Testis (tissue), 3 donors: Measurements from ENCODE around the gene NBEA. TPM values are rescaled to one million over a fixed set of nuclear protein-coding genes. Genes with fewer than 3 reads are reported as not detected.
"Not testable (repeated sequence)": the region's sequence is repeated elsewhere in the genome, so short reads cannot be mapped to it uniquely, and the experiment has no call there.

Experiments
- DNase-seq: peaks from one replicate; pipeline ENCODE4 v3.0.0-alpha.2; 2019
- H3K27ac ChIP-seq, 2 donors: fragments of 200-600 bp; sonication (generic); one replicate each; pipeline ENCODE4 v1.5.1; 2019
- H3K27me3 ChIP-seq: fragments of 200-600 bp; sonication (generic); one replicate; pipeline ENCODE4 v1.5.1; 2019
- H3K36me3 ChIP-seq: fragments of 200-600 bp; sonication (generic); one replicate; pipeline ENCODE4 v1.5.1; 2017; ENCODE audit warnings: low read depth; ENCODE audit errors: missing control alignments
- H3K4me1 ChIP-seq: fragments of 200-600 bp; sonication (generic); one replicate; pipeline ENCODE4 v1.5.1; 2019
- H3K4me3 ChIP-seq, 2 donors: fragments of 200-600 bp; sonication (generic); one replicate each; pipeline ENCODE4 v1.5.1; 2017 to 2019
- H3K9me3 ChIP-seq: fragments of 200-600 bp; sonication (generic); one replicate; pipeline ENCODE4 v1.5.1; 2017
- POLR2A ChIP-seq: fragments of 450-650 bp; IDR thresholded peaks from one replicate; pipeline ENCODE4 v1.6.1; 2017; ENCODE audit warnings: antibody characterized with exemption, mild to moderate bottlenecking, moderate library complexity
- WGBS, 2 donors: methylation state at CpG; one replicate each; pipeline ENCODE4 v1.1.5; 2018; 5-methylcytosine and 5-hydroxymethylcytosine counted together
- intact Hi-C: fragments of 100-400 bp; cut with DNase I; formaldehyde crosslinking; loops from one replicate; pipeline ENCODE4 v1.15.1; 2023; ENCODE audit warnings: low total_unique reads
- polyA plus RNA-seq: library from polyadenylated mRNA; stranded (reverse); fragments of 350-450 nt; fragmentation: Illumina TruSeq; extraction: RNeasy Lipid Tissue Mini Kit (QIAGEN cat#74804); gene quantifications from one replicate; pipeline ENCODE4 v1.2.3, GENCODE V29; 2014; ENCODE audit warnings: low read depth, low replicate concordance; ENCODE audit not compliant: insufficient read depth
- total RNA-seq, 2 donors: library from RNA; depleted of rRNA; stranded (reverse); fragments of >200 nt; gene quantifications; one replicate each; pipeline ENCODE4 v1.2.3, GENCODE V29; 2016
- TF ChIP-seq, protein P1 (sequence below), 3 experiments: fragments of 450-650 bp in 2 of 3; fragments of 200-600 bp in 1 of 3; sonication (generic) in 1 of 3; IDR thresholded peaks; one replicate each; pipeline ENCODE4 v1.5.1; 2016 to 2019; ENCODE audit warnings: antibody characterized with exemption in 3 of 3, mild to moderate bottlenecking in 2 of 3, moderate library complexity in 1 of 3

Gene NBEA
- total and polyA plus RNA-seq, 3 donors from 2014 or later, result 8.6 to 22.2 (median 18.3) TPM

- Histone ChIP-seq H3K4me3 (no peak overlapping the region), H3K27ac (no peak overlapping the region), H3K9me3 (no peaks in the 10 kb centered on the region), H3K36me3 (no peaks in the 10 kb centered on the region), H3K4me1 (no peaks in the 10 kb centered on the region), H3K27me3 (no peaks in the 10 kb centered on the region)
- DNase-seq, result no peak
- intact Hi-C loops, result no loop called here
- WGBS, 2 donors, result 89 to 93% methylated on average over 1 of the region's 1 CpG
- no peak for TF ChIP-seq POLR2A
- TF ChIP-seq, protein P1, sequence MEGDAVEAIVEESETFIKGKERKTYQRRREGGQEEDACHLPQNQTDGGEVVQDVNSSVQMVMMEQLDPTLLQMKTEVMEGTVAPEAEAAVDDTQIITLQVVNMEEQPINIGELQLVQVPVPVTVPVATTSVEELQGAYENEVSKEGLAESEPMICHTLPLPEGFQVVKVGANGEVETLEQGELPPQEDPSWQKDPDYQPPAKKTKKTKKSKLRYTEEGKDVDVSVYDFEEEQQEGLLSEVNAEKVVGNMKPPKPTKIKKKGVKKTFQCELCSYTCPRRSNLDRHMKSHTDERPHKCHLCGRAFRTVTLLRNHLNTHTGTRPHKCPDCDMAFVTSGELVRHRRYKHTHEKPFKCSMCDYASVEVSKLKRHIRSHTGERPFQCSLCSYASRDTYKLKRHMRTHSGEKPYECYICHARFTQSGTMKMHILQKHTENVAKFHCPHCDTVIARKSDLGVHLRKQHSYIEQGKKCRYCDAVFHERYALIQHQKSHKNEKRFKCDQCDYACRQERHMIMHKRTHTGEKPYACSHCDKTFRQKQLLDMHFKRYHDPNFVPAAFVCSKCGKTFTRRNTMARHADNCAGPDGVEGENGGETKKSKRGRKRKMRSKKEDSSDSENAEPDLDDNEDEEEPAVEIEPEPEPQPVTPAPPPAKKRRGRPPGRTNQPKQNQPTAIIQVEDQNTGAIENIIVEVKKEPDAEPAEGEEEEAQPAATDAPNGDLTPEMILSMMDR (IDR thresholded peaks at IDR 0.05), result no peak
These were observed 48.5 kb downstream of the NBEA start for GRCh38 chr13:34990399-34991214.

DNA sequence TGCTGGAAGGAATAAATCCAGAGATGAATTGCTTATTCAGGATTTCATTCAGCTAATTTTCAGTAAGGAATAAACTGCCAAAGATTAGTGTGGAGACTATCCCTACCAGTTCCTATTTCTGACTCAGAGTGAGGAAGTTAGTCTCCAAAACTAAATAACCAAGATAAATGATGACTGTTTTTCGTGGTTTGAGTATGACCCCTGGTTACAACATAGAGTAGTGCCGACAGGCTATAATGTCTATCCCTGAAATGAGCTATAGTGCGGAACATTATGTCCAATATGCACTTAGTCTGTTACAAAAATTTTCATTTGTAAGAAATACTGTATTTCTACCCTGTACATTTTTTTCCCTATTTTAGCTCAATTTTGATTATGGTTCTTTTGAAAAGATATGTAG lies 51.4 kb downstream of the NBEA start:
- no peaks in the 10 kb centered on the region for H3K27me3 ChIP-seq
- no peak for TF ChIP-seq POLR2A
- TF ChIP-seq, protein P1 (IDR thresholded peaks at IDR 0.05), result no peak
- intact Hi-C loops, result no loop called here
- 87 to 90% methylated on average over 3 of the region's 3 CpGs for WGBS, 2 donors
- H3K9me3 ChIP-seq, result no peaks in the 10 kb centered on the region
- DNase-seq, result no peak
- no peaks in the 10 kb centered on the region for H3K4me1 ChIP-seq
- no peaks in the 10 kb centered on the region for H3K36me3 ChIP-seq
- no peak overlapping the region for H3K27ac ChIP-seq
- H3K4me3 ChIP-seq, result no peak overlapping the region

DNA sequence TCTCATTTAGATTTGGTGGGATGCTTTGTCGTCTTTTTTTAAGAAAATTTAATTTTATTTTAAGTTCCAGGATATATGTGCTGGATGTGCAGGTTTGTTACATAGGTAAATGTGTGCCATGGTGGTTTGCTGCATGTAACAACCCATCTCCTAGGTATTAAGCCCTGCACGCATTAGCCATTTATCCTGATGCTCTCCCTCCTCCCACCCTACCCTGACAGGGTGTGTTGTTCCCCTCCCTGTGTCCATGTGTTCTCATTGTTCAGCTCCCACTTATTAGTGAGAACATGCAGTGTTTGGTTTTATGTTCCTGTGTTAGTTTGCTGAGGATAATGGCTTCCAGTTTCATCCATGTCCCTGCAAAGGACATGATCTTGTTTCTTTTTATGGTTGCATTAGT lies 61.7 kb downstream of the NBEA start:
- H3K4me1 ChIP-seq, H3K9me3 ChIP-seq, H3K4me3 ChIP-seq, H3K27me3 ChIP-seq, H3K27ac ChIP-seq, H3K36me3 ChIP-seq, DNase-seq, intact Hi-C loops: not testable (repeated sequence)
- 91% methylated on average over 2 of the region's 2 CpGs for WGBS, 2 donors

DNA sequence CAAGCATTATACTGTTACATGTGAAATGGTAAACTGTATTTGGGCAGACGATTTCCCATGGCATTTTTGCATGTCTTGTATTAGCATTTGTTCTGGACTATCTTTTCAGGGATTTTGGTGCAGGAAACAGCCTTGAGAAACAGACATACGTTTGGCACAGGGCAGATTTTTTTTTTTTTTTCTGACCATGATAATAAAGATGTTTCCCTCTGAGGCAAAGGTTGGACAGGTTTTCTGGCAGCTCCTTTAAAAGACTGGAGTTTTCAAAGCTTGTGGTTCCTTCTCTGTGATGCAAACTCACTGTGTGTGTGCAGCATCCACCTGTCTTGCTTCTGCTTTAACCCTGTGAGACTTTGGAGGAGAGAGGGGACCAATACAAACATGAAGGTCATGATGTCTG lies 63.0 kb downstream of the NBEA start:
- Histone ChIP-seq H3K4me1 (no peaks in the 10 kb centered on the region), H3K27me3 (no peaks in the 10 kb centered on the region), H3K9me3 (no peaks in the 10 kb centered on the region), H3K36me3 (no peaks in the 10 kb centered on the region), H3K27ac (no peak overlapping the region), H3K4me3 (no peak overlapping the region)
- DNase-seq, result no peak
- WGBS, 2 donors, result 23 to 39% methylated on average over 2 of the region's 2 CpGs
- intact Hi-C loops, result no loop called here
- no peak for TF ChIP-seq POLR2A
- TF ChIP-seq, protein P1 (IDR thresholded peaks at IDR 0.05), result no peak

- Histone ChIP-seq H3K4me3 (no peak overlapping the region), H3K36me3 (no peaks in the 10 kb centered on the region), H3K9me3 (no peaks in the 10 kb centered on the region), H3K27me3 (no peaks in the 10 kb centered on the region), H3K4me1 (no peaks in the 10 kb centered on the region), H3K27ac (no peak overlapping the region)
- TF ChIP-seq, protein P1 (IDR thresholded peaks at IDR 0.05), result no peak
- TF ChIP-seq POLR2A, result no peak
- WGBS, 2 donors, result 82 to 89% methylated on average over 7 of the region's 7 CpGs
- no peak for DNase-seq
- intact Hi-C loops, result no loop called here
These were observed 72.6 kb downstream of the NBEA start for GRCh38 chr13:35014606-35015213.
